ENCODE measurements around the gene TCF4.

Gene TCF4

DNA sequence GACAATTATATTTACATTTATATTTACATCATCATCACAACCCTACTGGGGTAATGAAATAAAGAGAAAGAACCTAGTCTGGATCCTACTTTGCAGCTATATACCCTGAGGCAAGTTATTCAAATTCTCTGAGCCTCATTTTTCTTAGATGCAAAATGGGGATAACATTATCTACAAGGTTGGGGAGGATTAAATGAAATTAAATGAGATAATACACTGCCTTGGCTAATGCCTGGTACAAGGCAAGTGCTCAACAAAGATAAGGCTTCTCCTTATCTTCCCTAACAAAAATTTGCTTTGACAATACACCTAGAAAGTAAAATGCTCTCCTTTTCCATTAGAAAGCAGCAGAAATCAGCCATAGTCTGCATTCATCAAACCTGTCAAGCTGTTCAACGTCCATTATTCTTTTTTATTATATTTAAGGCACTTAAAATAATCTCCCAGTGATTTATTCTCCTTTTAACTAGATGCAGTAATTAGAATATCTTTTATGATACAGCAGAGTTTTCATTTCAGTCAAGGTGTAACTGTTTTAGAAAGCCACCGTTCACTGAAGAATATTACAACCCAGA lies 44.8 kb downstream of the TCF4 start (continued):
- TF ChIP-seq, protein P1, sequence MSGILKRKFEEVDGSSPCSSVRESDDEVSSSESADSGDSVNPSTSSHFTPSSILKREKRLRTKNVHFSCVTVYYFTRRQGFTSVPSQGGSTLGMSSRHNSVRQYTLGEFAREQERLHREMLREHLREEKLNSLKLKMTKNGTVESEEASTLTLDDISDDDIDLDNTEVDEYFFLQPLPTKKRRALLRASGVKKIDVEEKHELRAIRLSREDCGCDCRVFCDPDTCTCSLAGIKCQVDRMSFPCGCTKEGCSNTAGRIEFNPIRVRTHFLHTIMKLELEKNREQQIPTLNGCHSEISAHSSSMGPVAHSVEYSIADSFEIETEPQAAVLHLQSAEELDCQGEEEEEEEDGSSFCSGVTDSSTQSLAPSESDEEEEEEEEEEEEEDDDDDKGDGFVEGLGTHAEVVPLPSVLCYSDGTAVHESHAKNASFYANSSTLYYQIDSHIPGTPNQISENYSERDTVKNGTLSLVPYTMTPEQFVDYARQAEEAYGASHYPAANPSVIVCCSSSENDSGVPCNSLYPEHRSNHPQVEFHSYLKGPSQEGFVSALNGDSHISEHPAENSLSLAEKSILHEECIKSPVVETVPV (CRISPR knock-in tag; IDR thresholded peaks at IDR 0.05) = no peak
- TF ChIP-seq ZFP30 (CRISPR knock-in tag; IDR thresholded peaks at IDR 0.05) (no peak), TSHZ2 (CRISPR knock-in tag; IDR thresholded peaks at IDR 0.05) (peak; percentile 60; the same call in 1 of the 2 replicates), ZNF565 (CRISPR knock-in tag; conservative IDR thresholded peaks at IDR 0.05; ENCODE audit: low read depth) (no peak)

- no peak for TF ChIP-seq ZNF8 (CRISPR knock-in tag; IDR thresholded peaks at IDR 0.05)
- no peak for ATAC-seq
Measured at GRCh38 chr18:55541571-55541970, 46.4 kb downstream of the TCF4 start.

GRCh38 chr18:55539240-55539639 lies 48.8 kb downstream of the TCF4 start:
- TF ChIP-seq CREB5 (CRISPR knock-in tag; IDR thresholded peaks at IDR 0.05; ENCODE audit: low read depth) = no peak
- no peak for TF ChIP-seq ESRRG (CRISPR knock-in tag; IDR thresholded peaks at IDR 0.05)
- no peak for TF ChIP-seq TOX (CRISPR knock-in tag; IDR thresholded peaks at IDR 0.05; ENCODE audit: borderline replicate concordance)
- TF ChIP-seq ZFP3 (CRISPR knock-in tag; IDR thresholded peaks at IDR 0.05) = no peak
- TF ChIP-seq BACH2 (CRISPR knock-in tag; IDR thresholded peaks at IDR 0.05; ENCODE audit: borderline replicate concordance) = no peak
- TF ChIP-seq ZC3H10 (CRISPR knock-in tag; IDR thresholded peaks at IDR 0.05) = no peak
- TF ChIP-seq ZNF8 (CRISPR knock-in tag; IDR thresholded peaks at IDR 0.05) = no peak
- TF ChIP-seq PPARA (CRISPR knock-in tag; IDR thresholded peaks at IDR 0.05; ENCODE audit: borderline replicate concordance) = no peak
- ATAC-seq = no peak

- ATAC-seq = no peak
- TF ChIP-seq TOX (CRISPR knock-in tag; IDR thresholded peaks at IDR 0.05; ENCODE audit: borderline replicate concordance) (no peak), ISL1 (CRISPR knock-in tag; IDR thresholded peaks at IDR 0.05) (no peak), ESRRG (CRISPR knock-in tag; IDR thresholded peaks at IDR 0.05) (no peak), PATZ1 (CRISPR knock-in tag; IDR thresholded peaks at IDR 0.05; ENCODE audit: borderline replicate concordance) (no peak), TCF4 (CRISPR knock-in tag; IDR thresholded peaks at IDR 0.05; ENCODE audit: borderline replicate concordance) (no peak), ZNF8 (CRISPR knock-in tag; IDR thresholded peaks at IDR 0.05) (no peak), ZNF70 (CRISPR knock-in tag; IDR thresholded peaks at IDR 0.05) (no peak), ZFP30 (CRISPR knock-in tag; IDR thresholded peaks at IDR 0.05) (no peak), RARB (CRISPR knock-in tag; IDR thresholded peaks at IDR 0.05) (no peak), ZC3H10 (CRISPR knock-in tag; IDR thresholded peaks at IDR 0.05) (no peak), CSDC2 (CRISPR knock-in tag; IDR thresholded peaks at IDR 0.05) (no peak), TSHZ2 (CRISPR knock-in tag; IDR thresholded peaks at IDR 0.05) (no peak), ARNTL (CRISPR knock-in tag; IDR thresholded peaks at IDR 0.05; ENCODE audit: borderline replicate concordance, low read depth) (no peak), PPARA (CRISPR knock-in tag; IDR thresholded peaks at IDR 0.05; ENCODE audit: borderline replicate concordance) (no peak), OSR1 (CRISPR knock-in tag; IDR thresholded peaks at IDR 0.05) (no peak), ZNF565 (CRISPR knock-in tag; conservative IDR thresholded peaks at IDR 0.05; ENCODE audit: low read depth) (no peak), GLIS3 (CRISPR knock-in tag; IDR thresholded peaks at IDR 0.05) (no peak)
- TF ChIP-seq, protein P1 (CRISPR knock-in tag; IDR thresholded peaks at IDR 0.05) = no peak
Measured at GRCh38 chr18:55534996-55535395, 53.0 kb downstream of the TCF4 start.

Data from SK-N-SH treated with all-trans-retinoic acid at 6 μM for 48 hours (cell line).